Measurements from ENCODE around the gene SDK2.
"Not testable (repeated sequence)": the region's sequence is repeated elsewhere in the genome, so short reads cannot be mapped to it uniquely, and the experiment has no call there.

The SDK2 gene

GRCh38 chr17:73309727-73310596, 334.3 kb downstream of the SDK2 start:
- no peak for DNase-seq

- not testable (repeated sequence) for DNase-seq
These were observed 335.3 kb downstream of the SDK2 start for GRCh38 chr17:73308959-73309358.

DNA sequence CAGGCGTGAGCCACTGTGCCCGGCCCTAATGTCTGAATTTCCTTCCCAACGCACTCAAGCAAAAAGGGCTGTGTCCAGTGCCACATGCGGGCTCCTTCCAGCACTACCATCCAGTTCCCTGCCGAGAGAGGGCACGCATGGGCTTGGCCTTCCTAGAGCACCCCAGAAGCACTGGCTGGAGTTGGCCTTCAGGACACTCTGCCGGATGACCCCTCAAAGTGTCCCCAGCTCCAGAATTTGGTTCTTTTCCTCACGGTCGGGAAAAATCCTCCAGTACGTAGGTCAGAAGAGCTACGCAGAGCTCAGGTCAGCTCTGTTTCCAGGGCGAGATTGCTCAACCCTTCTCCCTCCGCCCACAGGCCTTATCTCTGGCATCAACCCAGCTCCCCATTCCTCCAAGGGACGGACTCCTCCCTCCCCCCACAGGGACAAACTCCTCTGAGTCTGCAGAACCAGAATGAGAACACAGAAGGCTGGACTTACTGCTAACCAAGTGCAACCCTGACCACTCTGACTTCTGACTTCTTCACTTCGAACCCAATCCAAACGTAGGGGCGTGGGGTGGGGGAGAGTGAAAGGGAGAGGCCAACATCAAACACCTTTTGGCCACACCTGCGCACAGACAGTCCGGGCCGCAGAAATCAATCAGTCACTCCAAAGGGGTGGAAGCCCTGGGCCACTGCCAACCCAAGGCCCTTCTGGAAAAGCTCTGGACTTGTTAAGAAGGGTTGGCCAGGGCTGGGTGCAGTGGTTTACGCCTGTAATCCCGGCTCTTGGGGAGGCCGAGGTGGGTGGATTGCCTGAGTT, 336.0 kb downstream of the SDK2 start:
- no peak for DNase-seq

GRCh38 chr17:73307130-73307529, 337.1 kb downstream of the SDK2 start:
- no peak for DNase-seq

GRCh38 chr17:73305845-73306836, 338.1 kb downstream of the SDK2 start:
- DNase-seq: no peak

- DNase-seq: peak; percentile 62
These were observed 339.1 kb downstream of the SDK2 start for GRCh38 chr17:73304971-73305812.

GRCh38 chr17:73304438-73304837, 339.8 kb downstream of the SDK2 start:
- no peak for DNase-seq

DNA sequence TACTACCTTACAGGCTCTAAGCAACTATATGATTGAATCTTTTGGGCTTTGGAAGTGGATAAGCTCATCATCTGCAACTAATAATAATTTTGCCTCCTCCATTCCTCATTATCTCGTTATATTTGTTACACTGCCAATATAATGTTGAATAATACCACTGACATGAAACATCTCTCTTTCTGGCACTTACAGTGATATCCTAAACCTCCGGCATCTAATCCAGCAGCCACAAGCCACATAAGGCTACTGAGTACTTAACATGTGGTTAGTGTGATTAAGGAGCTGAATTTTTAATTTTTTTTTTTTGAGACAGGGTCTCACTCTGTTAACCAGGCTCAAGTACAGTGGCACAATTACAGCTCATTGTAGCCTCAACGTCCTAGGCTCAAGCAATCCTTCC, 342.1 kb downstream of the SDK2 start:
- no peak for DNase-seq

DNA sequence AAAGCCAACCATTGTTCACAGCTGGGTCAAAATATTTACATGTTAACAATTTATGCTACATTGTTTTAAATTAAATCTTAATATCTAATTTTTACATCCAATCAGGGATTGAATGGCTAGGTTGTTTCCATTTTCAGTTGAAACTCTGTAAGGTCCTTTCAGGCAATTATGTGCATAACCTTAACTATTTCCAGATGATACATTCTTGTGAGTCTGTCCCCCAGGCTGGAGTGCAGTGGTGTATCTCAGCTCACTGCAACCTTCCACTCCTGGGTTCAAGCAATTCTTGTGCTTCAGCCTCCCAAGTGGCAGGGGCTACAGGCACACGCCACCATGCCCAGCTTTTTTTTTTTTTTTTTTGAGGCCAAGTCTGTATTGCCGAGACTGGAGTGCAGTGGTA, 342.9 kb downstream of the SDK2 start:
- no peak for DNase-seq

GRCh38 chr17:73300392-73300791, 343.9 kb downstream of the SDK2 start:
- no peak for DNase-seq

DNA sequence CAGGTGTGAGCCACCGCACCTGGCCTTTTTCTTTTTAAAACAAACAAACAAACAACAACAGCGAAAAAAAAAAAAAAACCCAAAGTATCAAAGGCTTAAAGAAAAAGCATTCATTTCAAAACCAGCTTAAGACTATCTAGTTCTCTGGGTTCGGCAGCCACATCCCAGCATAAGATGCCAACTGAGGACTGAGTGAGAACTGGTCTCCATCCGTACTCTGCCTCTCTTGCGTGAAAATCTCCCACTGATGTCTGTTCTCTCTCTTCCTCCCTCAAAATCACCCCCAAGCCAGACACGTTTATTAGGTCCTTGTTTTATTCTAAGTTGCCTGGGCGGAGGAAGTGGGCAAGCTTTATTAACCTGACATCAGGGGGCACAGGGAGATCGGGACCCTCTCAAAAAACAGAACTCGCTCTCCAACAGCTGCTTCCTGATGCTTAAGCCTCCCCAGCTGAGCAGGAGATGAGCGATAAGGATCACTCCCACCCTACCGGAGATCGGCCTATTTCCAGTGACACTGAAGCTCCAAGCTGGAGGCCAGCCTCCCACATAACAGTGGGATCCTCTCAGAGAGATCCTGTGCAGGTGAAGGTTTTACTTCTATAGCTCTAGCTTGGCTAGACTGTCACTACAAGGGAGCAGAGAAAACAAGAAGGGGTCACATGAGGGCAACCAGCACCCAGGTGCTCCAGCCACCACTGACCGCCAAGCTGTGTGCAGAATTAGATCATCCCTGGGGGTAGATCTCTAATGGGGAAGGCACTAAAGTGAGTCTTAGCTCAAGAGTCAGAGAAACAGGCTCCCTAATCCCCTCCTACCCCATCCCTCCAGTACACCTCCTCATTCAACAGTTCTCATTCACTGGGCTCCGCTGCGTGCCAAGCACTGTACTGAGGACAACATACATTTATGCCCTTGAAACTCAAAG, 346.0 kb downstream of the SDK2 start:
- DNase-seq: no peak

DNA sequence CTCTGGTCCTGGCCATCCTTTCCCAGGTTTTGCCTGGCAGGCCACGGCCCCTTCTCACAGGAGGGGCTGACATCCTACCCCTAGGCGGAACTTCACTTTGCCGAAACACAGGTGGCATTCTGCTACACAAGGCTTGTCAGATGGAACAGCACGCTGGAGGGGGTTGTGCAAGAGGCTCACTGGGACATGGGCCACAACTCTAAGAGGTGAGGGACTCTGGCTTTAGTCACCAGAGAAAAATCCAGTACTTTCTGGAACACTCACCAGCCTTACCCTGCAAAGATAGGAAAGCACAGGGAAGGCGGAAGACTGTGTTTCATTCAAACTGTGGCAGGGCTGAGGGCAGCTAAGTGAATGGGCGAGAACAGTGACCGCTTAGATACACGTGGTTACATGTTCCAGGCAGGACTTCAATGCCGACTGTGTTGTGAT, 350.7 kb downstream of the SDK2 start:
- DNase-seq: no peak

GRCh38 chr17:73293031-73293430, 351.2 kb downstream of the SDK2 start:
- no peak for DNase-seq

GRCh38 chr17:73292031-73292531, 352.2 kb downstream of the SDK2 start:
- no peak for DNase-seq

- DNase-seq: no peak
These were observed 352.9 kb downstream of the SDK2 start for GRCh38 chr17:73291260-73291801.

- DNase-seq: no peak
These were observed 353.6 kb downstream of the SDK2 start for GRCh38 chr17:73290399-73291259.

DNA sequence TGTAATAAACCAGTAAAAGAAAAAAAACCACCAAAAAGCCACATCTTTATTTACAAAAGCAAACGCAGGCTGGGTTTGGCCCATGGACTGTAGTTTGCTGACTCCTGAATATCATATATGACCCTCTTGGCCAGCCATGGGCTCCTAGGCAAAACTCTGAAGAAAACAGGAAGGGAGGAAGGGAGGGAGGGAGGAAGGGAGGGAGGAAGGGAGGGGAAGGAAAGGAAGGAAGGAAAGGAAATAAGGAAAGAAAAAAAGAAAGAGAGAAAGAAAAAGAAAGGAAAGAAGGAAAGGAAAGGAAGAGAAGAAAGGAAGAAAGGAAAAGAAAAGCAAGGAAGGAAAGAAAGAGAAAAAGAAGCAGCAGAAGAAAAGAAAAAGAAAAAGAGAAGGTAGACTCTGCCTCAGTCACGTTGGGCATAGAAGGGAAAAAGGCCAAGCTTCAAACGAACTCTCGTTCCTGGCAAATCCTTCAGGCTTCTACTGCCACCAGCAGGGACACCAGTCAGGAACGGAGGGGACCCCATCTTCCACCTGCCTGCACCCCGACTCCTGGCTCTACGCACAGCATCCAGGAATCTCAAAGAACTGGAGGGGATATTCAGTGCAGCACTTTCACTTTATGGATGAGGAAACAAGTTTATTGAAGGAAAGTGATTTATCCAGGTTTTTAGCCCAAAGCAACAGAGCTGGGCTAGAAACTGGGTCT, 354.5 kb downstream of the SDK2 start:
- DNase-seq: no peak

- DNase-seq: no peak
These were observed 355.5 kb downstream of the SDK2 start for GRCh38 chr17:73288534-73289302.

All from NCI-H510A (cell line).